IPS-15b (cell line): ENCODE measurements around the gene STK17A.

Source experiments
- H3K27me3 ChIP-seq: one replicate; pipeline ENCODE4 v1.6.1; 2013; ENCODE audit warnings: low read length; ENCODE audit not compliant: control insufficient read depth, insufficient read depth
- H3K36me3 ChIP-seq: one replicate; pipeline ENCODE4 v1.6.1; 2013; ENCODE audit warnings: low read length; ENCODE audit not compliant: control insufficient read depth, insufficient read depth
- H3K4me1 ChIP-seq: one replicate; pipeline ENCODE4 v1.6.1; 2013; ENCODE audit warnings: mild to moderate bottlenecking, low read length; ENCODE audit not compliant: control insufficient read depth, insufficient read depth
- H3K4me3 ChIP-seq: one replicate; pipeline ENCODE4 v1.5.1; 2013; ENCODE audit warnings: low read depth, low read length
- H3K9ac ChIP-seq: one replicate; pipeline ENCODE4 v1.6.1; 2013; ENCODE audit warnings: low read depth, mild to moderate bottlenecking, low read length
- H3K9me3 ChIP-seq: one replicate; pipeline ENCODE4 v1.6.1; 2013; ENCODE audit warnings: mild to moderate bottlenecking, low read length; ENCODE audit not compliant: control insufficient read depth, insufficient read depth

The STK17A gene

DNA sequence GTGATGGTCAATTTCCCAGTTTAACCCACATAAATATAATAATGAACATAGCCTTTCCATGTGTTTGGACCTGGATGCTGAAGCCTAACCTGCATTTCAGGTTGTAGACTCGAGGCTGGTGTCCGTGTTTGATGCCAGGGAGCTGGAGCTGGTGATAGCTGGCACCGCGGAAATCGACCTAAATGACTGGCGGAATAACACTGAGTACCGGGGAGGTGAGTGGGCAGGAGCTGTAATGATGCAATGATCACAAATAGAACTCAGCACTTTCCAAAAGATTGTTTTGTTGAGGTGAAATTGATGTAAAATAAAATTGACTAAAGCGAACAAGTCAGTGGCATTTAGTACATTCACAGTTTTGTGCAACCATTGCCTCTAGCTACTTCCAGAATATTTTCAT, 30.8 kb upstream of the STK17A start:
- no peaks in the 10 kb centered on the region for H3K27me3 ChIP-seq
- H3K36me3 ChIP-seq = no peaks in the 10 kb centered on the region
- H3K4me1 ChIP-seq = peaks cover 8% of the 10 kb centered on the region
- no peak overlapping the region for H3K4me3 ChIP-seq
- H3K9ac ChIP-seq = no peak overlapping the region
- no peaks in the 10 kb centered on the region for H3K9me3 ChIP-seq

DNA sequence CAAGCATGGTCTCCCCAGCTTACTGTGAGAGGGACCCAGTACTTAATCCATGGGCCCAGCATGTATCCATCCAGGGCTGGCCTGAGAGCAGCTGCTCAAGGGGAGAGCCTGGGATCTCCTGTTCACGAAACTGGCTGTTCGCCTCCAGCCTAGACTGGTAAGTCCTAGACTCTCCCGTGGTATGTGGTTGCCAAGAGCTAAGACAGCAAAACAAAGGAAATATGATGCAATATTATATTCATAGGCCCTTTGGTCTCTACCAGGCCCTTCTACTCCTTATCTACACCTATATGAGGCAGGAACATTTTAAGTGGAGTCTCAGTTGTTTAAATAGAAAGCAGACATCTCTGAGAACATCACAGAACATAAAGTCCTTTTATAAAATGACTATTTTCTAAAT, 28.9 kb upstream of the STK17A start:
- H3K4me3 ChIP-seq = no peak overlapping the region
- H3K27me3 ChIP-seq = no peaks in the 10 kb centered on the region
- no peaks in the 10 kb centered on the region for H3K9me3 ChIP-seq
- H3K9ac ChIP-seq = no peak overlapping the region
- peaks cover 8% of the 10 kb centered on the region for H3K4me1 ChIP-seq
- no peaks in the 10 kb centered on the region for H3K36me3 ChIP-seq

DNA sequence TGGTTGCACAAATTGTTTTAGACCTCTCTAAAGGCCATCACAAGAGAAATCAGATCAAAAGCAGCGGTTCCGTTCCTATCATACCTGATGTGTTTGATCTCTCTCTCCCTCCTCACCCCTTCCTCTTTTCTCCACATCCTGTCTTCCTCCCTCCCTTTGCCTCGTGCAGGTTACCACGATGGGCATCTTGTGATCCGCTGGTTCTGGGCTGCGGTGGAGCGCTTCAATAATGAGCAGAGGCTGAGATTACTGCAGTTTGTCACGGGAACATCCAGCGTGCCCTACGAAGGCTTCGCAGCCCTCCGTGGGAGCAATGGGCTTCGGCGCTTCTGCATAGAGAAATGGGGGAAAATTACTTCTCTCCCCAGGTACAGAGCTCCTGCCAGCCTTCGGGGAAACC, 28.5 kb upstream of the STK17A start:
- H3K27me3 ChIP-seq = no peaks in the 10 kb centered on the region
- no peak overlapping the region for H3K4me3 ChIP-seq
- peaks cover 8% of the 10 kb centered on the region for H3K4me1 ChIP-seq
- no peaks in the 10 kb centered on the region for H3K36me3 ChIP-seq
- no peak overlapping the region for H3K9ac ChIP-seq
- H3K9me3 ChIP-seq = no peaks in the 10 kb centered on the region

DNA sequence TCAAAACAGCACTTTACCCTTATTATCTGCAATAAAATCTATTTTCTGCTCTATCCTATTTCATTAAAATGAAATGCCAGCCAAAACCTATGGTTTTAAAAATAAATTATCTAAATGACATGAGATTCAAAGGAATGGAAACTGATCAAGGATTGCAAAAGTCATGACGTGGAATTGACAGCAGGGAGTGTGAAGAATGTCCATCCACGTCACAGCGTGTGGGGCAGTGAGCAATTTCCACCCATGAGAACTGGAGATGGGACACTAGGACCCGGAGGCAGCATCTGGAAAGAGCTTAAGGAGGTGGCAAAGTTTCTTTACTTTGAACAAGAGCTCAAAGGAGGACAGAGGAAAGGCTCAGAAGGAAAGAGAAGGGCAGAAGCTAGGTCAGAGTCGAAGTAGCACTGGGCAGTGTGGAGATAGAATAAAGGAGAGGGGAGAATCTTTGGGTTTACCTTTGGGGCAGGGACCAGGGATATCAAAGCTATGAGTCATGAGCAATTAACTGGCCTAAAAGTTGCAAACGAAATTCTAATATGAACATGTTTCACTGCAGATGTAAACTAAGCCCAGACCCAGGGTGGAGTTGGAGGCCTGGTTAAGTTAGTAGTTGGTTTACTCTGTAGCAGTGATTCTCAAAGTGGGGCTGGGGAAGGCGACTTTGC, 24.9 kb upstream of the STK17A start:
- Histone ChIP-seq H3K4me3 (no peak overlapping the region), H3K27me3 (no peaks in the 10 kb centered on the region), H3K9me3 (no peaks in the 10 kb centered on the region), H3K4me1 (peaks cover 8% of the 10 kb centered on the region), H3K9ac (no peak overlapping the region), H3K36me3 (no peaks in the 10 kb centered on the region)

GRCh38 chr7:43559171-43559945, 23.6 kb upstream of the STK17A start:
- Histone ChIP-seq H3K9me3 (no peaks in the 10 kb centered on the region), H3K9ac (no peak overlapping the region), H3K4me3 (no peak overlapping the region), H3K4me1 (peaks cover 8% of the 10 kb centered on the region), H3K36me3 (no peaks in the 10 kb centered on the region), H3K27me3 (no peaks in the 10 kb centered on the region)

DNA sequence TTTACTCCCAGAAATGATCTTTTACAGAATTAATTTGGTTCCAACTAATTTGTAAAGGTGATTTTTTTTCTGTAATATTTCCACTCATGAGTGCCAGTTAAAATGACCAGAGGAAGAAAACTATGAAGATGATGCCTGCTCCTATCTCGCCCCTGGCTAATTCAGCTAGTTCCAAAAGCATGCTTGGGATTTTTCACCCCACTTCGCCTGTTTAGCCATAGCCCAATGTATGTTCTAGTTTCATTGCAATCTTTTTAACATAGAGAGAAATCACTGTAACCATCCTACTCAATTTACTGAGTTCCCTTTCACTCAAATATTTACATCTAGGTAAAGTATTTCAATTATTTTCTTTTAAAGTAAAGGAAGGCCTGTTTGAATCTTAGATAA, 23.0 kb upstream of the STK17A start:
- Histone ChIP-seq H3K36me3 (no peaks in the 10 kb centered on the region), H3K4me1 (peaks cover 8% of the 10 kb centered on the region), H3K9me3 (no peaks in the 10 kb centered on the region), H3K4me3 (no peak overlapping the region), H3K27me3 (no peaks in the 10 kb centered on the region), H3K9ac (no peak overlapping the region)

DNA sequence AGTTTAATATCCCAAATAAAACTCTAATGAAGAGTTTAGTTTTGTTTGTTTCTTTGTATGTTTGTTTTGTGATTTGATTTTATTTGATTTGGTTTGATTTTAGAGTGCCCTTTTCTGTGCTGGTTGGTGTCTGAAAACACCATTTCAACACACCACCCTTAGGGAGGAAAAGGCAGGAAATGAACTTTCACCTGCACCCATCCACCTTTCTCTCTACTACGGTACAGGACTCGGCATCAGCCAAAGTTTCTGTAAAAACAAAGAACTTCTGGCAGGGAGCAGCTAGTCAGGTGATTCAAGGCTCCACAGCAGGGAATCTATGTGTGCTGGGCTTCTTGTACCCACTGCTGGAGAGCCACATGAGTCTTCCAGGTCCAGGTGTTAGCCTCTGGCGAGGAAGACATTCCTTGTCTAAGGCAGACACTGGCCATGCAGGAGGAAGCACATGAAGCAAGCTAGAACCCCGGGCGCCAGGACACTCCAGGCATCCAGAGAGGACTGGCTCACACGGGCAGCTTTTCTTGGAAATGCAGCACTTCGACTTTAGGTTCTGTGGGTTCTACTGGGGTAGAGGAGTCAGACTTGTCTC, 22.1 kb upstream of the STK17A start:
- H3K36me3 ChIP-seq = no peaks in the 10 kb centered on the region
- no peak overlapping the region for H3K4me3 ChIP-seq
- H3K4me1 ChIP-seq = peaks cover 2% of the 10 kb centered on the region
- H3K9me3 ChIP-seq = no peaks in the 10 kb centered on the region
- H3K9ac ChIP-seq = no peak overlapping the region
- no peaks in the 10 kb centered on the region for H3K27me3 ChIP-seq

- no peaks in the 10 kb centered on the region for H3K27me3 ChIP-seq
- no peak overlapping the region for H3K4me3 ChIP-seq
- H3K36me3 ChIP-seq = no peaks in the 10 kb centered on the region
- H3K9ac ChIP-seq = no peak overlapping the region
- no peaks in the 10 kb centered on the region for H3K4me1 ChIP-seq
- no peaks in the 10 kb centered on the region for H3K9me3 ChIP-seq
Measured at GRCh38 chr7:43562383-43562782, 20.5 kb upstream of the STK17A start.

DNA sequence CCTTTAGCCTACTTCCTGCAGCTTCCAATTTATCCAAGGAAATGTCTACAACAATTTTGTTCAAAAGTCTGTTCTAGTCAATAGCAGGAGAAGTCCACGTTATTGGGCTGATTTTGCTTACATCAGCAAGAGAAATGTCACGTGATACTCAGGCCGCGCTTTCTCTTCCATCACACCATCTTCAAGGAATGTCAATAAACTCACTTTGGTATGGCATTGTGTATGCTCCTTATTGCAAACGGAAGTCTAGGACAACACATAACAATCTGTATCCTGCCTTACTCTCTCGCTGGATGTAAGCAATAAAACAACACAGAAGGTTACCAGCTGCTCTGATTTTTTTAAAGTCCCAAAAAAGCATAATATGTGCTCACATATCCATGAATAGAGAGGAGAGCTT, 17.1 kb upstream of the STK17A start:
- no peaks in the 10 kb centered on the region for H3K9me3 ChIP-seq
- H3K9ac ChIP-seq = no peak overlapping the region
- no peaks in the 10 kb centered on the region for H3K36me3 ChIP-seq
- H3K4me3 ChIP-seq = no peak overlapping the region
- H3K27me3 ChIP-seq = no peaks in the 10 kb centered on the region
- H3K4me1 ChIP-seq = no peaks in the 10 kb centered on the region

DNA sequence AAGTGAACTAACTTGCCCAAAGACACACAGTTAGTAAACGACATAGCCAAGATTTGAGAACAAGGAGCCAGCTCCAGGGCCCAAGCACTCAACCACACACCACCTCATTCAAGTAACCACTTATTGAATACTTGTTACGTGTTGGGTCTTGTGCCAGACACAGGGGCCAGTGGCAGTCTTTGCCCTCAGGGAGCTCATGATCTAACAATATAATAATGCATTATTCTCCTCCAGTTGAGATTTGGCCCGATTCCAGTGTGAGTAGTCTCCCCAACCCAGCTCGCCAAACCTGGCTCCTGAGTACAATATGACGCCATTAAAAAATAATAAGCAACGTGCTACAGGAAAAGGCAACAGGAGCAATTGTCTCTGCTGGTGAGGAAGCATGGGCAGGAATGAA, 14.4 kb upstream of the STK17A start:
- H3K36me3 ChIP-seq = no peaks in the 10 kb centered on the region
- no peak overlapping the region for H3K4me3 ChIP-seq
- H3K4me1 ChIP-seq = no peaks in the 10 kb centered on the region
- no peaks in the 10 kb centered on the region for H3K27me3 ChIP-seq
- H3K9me3 ChIP-seq = no peaks in the 10 kb centered on the region
- H3K9ac ChIP-seq = no peak overlapping the region

GRCh38 chr7:43569424-43569823, 13.5 kb upstream of the STK17A start:
- no peak overlapping the region for H3K4me3 ChIP-seq
- no peaks in the 10 kb centered on the region for H3K9me3 ChIP-seq
- H3K4me1 ChIP-seq = no peaks in the 10 kb centered on the region
- no peaks in the 10 kb centered on the region for H3K36me3 ChIP-seq
- H3K9ac ChIP-seq = no peak overlapping the region
- no peaks in the 10 kb centered on the region for H3K27me3 ChIP-seq
